ENCODE measurements around the gene ESPL1.
A peak's percentile ranks its signal among the peaks of the same experiment; 100 is the strongest.

Gene ESPL1

GRCh38 chr12:53267999-53268629 lies at the start of gene ESPL1:
Gene ESPL1, plus strand, starts transcription at chr12:53268299. Its CDS starts 468 bp downstream, at chr12:53268767.
- DNase-seq (ENCODE audit: low spot score) = peak; percentile 99

- no peak for DNase-seq (ENCODE audit: low spot score)
These were observed 49.4 kb upstream of the ESPL1 start for GRCh38 chr12:53218551-53219291.

GRCh38 chr12:53219292-53219955 lies 48.7 kb upstream of the ESPL1 start:
- DNase-seq (ENCODE audit: low spot score) = no peak

GRCh38 chr12:53219956-53220693 lies 48.0 kb upstream of the ESPL1 start:
- DNase-seq (ENCODE audit: low spot score) = peak; percentile 69

GRCh38 chr12:53220694-53221202 lies 47.4 kb upstream of the ESPL1 start:
- DNase-seq (ENCODE audit: low spot score) = peak; percentile 87

GRCh38 chr12:53221203-53222080 lies 46.7 kb upstream of the ESPL1 start:
- DNase-seq (ENCODE audit: low spot score) = peak; percentile 85

- no peak for DNase-seq (ENCODE audit: low spot score)
These were observed 45.9 kb upstream of the ESPL1 start for GRCh38 chr12:53222170-53222721.

- DNase-seq (ENCODE audit: low spot score) = no peak
These were observed 45.3 kb upstream of the ESPL1 start for GRCh38 chr12:53222806-53223261.

GRCh38 chr12:53223389-53224060 lies 44.6 kb upstream of the ESPL1 start:
- no peak for DNase-seq (ENCODE audit: low spot score)

GRCh38 chr12:53224061-53224896 lies 43.8 kb upstream of the ESPL1 start:
- peak; percentile 79 for DNase-seq (ENCODE audit: low spot score)

- DNase-seq (ENCODE audit: low spot score) = no peak
These were observed 43.0 kb upstream of the ESPL1 start for GRCh38 chr12:53224897-53225634.

- DNase-seq (ENCODE audit: low spot score) = no peak
These were observed 42.3 kb upstream of the ESPL1 start for GRCh38 chr12:53225635-53226424.

GRCh38 chr12:53226815-53227214 lies 41.3 kb upstream of the ESPL1 start:
- no peak for DNase-seq (ENCODE audit: low spot score)

- DNase-seq (ENCODE audit: low spot score) = no peak
These were observed 40.8 kb upstream of the ESPL1 start for GRCh38 chr12:53227341-53227740.

- DNase-seq (ENCODE audit: low spot score) = no peak
These were observed 40.3 kb upstream of the ESPL1 start for GRCh38 chr12:53227836-53228235.

GRCh38 chr12:53229454-53229853 lies 38.6 kb upstream of the ESPL1 start:
- no peak for DNase-seq (ENCODE audit: low spot score)

GRCh38 chr12:53230108-53230845 lies 37.8 kb upstream of the ESPL1 start:
- no peak for DNase-seq (ENCODE audit: low spot score)

Measured in iPS-NIHi11 (cell line).